Spleen (tissue), 7 donors: ENCODE measurements around the gene CLMP.

Experiments used
- POLR2A ChIP-seq, 3 donors: fragments of 450-650 bp; IDR thresholded peaks; one replicate each; pipeline ENCODE4 v1.5.1; 2017; ENCODE audit warnings: antibody characterized with exemption in 3 of 3, mild to moderate bottlenecking in 1 of 3
- POLR2AphosphoS5 ChIP-seq, 3 donors: sonication (generic); formaldehyde crosslinking; IDR thresholded peaks; one replicate each; pipeline ENCODE4 v1.5.1; 2017; ENCODE audit warnings: antibody characterized with exemption in 3 of 3
- TF ChIP-seq, protein P1 (sequence below), 11 experiments: fragments of 200-600 bp in 7 of 11; fragments of 450-650 bp in 4 of 11; sonication (generic) in 4 of 11; IDR thresholded peaks in 8 of 11; conservative IDR thresholded peaks in 3 of 11; 1 replicate in 7 of 11; 2 replicates in 4 of 11; pipeline versions ENCODE4 v1.4.0 to v1.8.0; 2016 to 2021; ENCODE audit warnings: antibody characterized with exemption in 11 of 11, inconsistent platforms in 4 of 11, mild to moderate bottlenecking in 1 of 11
- donor health status: DM: no; HTN: no; CAD: no; lungs with moderate emphysema.
- donor health status: DM: no; HTN: no; CAD: no.
- donor health status: DM: no; HTN: no; CAD: no.

DNA sequence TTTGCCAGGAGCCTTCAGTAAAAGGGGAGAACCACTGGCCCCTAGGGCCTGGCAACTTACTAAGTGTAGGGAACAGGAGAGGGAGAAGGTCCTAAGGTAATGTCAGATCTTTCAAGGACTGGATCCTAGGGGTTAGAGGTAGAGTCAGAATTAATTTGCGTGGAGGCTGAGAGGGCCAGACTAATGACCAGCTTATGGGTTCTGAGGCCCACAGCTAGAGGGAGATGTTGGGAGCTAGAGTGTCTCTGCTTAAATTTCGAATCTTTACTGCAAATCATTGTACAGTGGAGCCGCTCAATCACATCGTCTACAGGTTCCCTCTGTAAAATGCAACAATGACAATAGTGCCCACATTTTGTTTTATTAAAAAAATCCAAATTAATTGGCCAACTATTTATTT, 31.4 kb downstream of the CLMP start:
- TF ChIP-seq, protein P1, sequence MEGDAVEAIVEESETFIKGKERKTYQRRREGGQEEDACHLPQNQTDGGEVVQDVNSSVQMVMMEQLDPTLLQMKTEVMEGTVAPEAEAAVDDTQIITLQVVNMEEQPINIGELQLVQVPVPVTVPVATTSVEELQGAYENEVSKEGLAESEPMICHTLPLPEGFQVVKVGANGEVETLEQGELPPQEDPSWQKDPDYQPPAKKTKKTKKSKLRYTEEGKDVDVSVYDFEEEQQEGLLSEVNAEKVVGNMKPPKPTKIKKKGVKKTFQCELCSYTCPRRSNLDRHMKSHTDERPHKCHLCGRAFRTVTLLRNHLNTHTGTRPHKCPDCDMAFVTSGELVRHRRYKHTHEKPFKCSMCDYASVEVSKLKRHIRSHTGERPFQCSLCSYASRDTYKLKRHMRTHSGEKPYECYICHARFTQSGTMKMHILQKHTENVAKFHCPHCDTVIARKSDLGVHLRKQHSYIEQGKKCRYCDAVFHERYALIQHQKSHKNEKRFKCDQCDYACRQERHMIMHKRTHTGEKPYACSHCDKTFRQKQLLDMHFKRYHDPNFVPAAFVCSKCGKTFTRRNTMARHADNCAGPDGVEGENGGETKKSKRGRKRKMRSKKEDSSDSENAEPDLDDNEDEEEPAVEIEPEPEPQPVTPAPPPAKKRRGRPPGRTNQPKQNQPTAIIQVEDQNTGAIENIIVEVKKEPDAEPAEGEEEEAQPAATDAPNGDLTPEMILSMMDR (IDR thresholded peaks at IDR 0.05 in 8 of 11, conservative IDR thresholded peaks at IDR 0.05 in 3 of 11): no peak
- TF ChIP-seq POLR2A (IDR thresholded peaks at IDR 0.05) (no peak), POLR2AphosphoS5 (IDR thresholded peaks at IDR 0.05) (no peak)
